Mucosa of rectum (tissue), 2 donors: ENCODE data around the gene AFDN.

Experiments used
- H3K27ac ChIP-seq, 2 donors: one replicate each; pipeline ENCODE4 v1.7.0; 2013; ENCODE audit warnings: inconsistent platforms in 2 of 2, low read depth in 2 of 2, low read length in 2 of 2
- H3K27me3 ChIP-seq, 2 donors: one replicate each; pipeline ENCODE4 v1.7.0; 2013; ENCODE audit warnings: low read length in 2 of 2; ENCODE audit not compliant: control insufficient read depth in 2 of 2, insufficient read depth in 2 of 2
- H3K36me3 ChIP-seq, 2 donors: one replicate each; pipeline ENCODE4 v1.7.0; 2013; ENCODE audit warnings: low read length in 2 of 2; ENCODE audit not compliant: control insufficient read depth in 2 of 2, insufficient read depth in 2 of 2
- H3K4me1 ChIP-seq, 2 donors: one replicate each; pipeline ENCODE4 v1.7.0; 2013; ENCODE audit warnings: low read length in 2 of 2, mild to moderate bottlenecking in 1 of 2; ENCODE audit not compliant: control insufficient read depth in 2 of 2, insufficient read depth in 2 of 2
- H3K4me3 ChIP-seq, 2 donors: one replicate each; pipeline ENCODE4 v1.7.0; 2013; ENCODE audit warnings: low read length in 2 of 2
- H3K9ac ChIP-seq, 2 donors: one replicate each; pipeline ENCODE4 v1.7.0; 2013; ENCODE audit warnings: low read length in 2 of 2, low read depth in 1 of 2, mild to moderate bottlenecking in 1 of 2
- H3K9me3 ChIP-seq, 2 donors: one replicate each; pipeline ENCODE4 v1.7.0; 2013; ENCODE audit warnings: low read length in 2 of 2; ENCODE audit not compliant: control insufficient read depth in 2 of 2
- donor health status: healthy.
- donor health status: Normal muscosa, but diverticular disease.

AFDN gene

DNA sequence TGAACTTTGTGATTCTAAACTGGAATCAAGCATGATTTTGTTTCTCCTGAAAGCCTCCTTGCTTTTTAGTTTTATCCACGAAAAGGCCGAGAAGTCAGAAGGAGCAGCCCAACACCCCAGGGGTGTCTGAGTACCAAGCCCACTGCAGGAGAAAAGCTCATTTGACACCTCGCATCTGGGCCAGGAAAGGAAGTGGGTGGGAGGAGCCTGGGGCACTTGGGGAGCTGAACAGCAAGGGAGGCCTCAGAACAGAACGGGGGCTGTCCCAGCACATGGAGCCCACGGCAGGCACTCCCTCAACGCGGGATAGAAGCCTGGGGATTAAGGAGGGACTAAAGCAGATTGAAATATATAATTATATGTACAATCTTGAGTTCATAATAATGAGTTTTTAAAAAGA, 177.3 kb downstream of the AFDN start:
- Histone ChIP-seq H3K4me1 (no peaks in the 10 kb centered on the region), H3K36me3 (no peaks in the 10 kb centered on the region), H3K9me3 (no peaks in the 10 kb centered on the region), H3K9ac (no peak overlapping the region), H3K4me3 (no peak overlapping the region), H3K27me3 (no peaks in the 10 kb centered on the region), H3K27ac (no peak overlapping the region)

DNA sequence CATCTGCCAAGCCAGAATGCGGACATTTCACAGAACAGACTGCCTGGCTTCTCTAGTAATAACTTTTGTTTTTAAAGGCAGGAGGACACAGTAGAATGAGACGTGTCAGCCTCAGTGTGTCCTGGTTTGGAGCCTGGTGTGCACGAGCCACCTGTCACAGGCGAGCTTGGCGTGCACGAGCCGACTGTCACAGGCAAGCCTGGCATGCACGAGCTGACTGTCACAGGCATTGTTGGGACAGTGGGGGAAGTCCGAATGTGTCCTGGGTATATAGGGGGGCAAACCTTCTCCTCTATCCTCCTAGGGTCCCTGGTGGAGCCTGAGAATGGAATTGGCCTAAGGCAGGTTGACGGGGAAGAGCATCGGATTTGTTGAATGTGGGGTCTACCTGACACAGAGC, 178.2 kb downstream of the AFDN start:
- no peaks in the 10 kb centered on the region for H3K36me3 ChIP-seq
- no peak overlapping the region for H3K27ac ChIP-seq
- no peaks in the 10 kb centered on the region for H3K4me1 ChIP-seq
- H3K9me3 ChIP-seq, result no peaks in the 10 kb centered on the region
- H3K4me3 ChIP-seq, result no peak overlapping the region
- H3K27me3 ChIP-seq, result no peaks in the 10 kb centered on the region
- H3K9ac ChIP-seq, result no peak overlapping the region

DNA sequence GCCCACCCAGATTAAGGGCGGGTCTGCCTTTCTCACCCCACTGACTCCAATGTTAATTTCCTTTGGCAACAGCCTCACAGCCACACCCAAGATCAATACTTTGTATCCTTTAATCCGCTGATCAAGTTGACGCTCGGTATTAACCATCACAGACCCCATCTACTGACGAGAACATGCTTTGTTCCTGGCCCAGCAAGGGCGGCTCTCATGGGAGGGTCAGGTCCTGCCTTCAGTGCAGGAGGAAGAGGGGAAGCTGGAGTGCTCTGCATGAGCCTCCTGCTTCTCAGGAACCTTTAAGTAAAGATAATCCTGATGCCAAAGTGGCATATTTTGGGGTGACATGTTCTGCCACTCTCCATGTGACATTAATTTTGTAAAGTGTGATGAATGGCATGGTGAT, 179.1 kb downstream of the AFDN start:
- no peak overlapping the region for H3K27ac ChIP-seq
- no peak overlapping the region for H3K4me3 ChIP-seq
- no peaks in the 10 kb centered on the region for H3K9me3 ChIP-seq
- no peaks in the 10 kb centered on the region for H3K4me1 ChIP-seq
- no peak overlapping the region for H3K9ac ChIP-seq
- H3K27me3 ChIP-seq, result no peaks in the 10 kb centered on the region
- H3K36me3 ChIP-seq, result no peaks in the 10 kb centered on the region

DNA sequence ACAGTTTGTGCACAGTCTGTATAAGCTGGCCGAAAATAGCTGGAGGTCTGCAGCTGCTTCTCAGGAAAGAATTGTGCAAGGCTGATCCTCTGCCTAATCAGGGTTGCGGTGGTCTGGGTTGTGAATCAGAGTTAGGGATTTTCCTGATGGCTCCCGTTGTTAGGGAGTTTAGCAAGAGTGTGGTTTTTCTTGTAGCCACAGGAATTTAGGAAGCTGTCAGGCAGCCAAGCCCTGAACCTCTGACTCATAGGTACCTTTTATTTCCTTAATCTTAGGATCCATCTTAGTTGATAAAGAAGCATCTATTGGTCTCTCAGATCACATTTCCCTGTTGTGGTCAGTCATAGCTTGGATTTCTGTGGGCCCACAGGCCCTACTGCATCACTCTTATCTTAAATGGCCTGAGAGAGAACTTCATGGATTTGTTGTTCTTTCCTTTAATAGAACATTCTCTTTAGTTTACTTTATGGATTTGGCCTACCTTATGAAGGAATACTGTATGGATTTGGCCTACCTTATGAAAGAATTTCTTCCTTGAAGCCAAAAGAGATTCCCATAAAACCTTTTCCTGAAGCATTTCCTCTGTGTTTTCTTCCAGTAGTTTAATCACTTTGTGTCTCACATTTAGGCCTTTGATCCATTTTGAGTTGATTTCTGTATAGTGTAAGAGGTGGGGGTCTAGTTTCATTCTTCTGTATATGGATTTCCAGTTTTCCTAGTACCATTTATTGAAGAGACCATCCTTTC, 181.1 kb downstream of the AFDN start:
- Histone ChIP-seq H3K9ac (no peak overlapping the region), H3K9me3 (no peaks in the 10 kb centered on the region), H3K36me3 (no peaks in the 10 kb centered on the region), H3K4me1 (no peaks in the 10 kb centered on the region), H3K27ac (peak overlapping the region in 1 of 2 donors; percentile 17), H3K27me3 (no peaks in the 10 kb centered on the region), H3K4me3 (no peak overlapping the region)

DNA sequence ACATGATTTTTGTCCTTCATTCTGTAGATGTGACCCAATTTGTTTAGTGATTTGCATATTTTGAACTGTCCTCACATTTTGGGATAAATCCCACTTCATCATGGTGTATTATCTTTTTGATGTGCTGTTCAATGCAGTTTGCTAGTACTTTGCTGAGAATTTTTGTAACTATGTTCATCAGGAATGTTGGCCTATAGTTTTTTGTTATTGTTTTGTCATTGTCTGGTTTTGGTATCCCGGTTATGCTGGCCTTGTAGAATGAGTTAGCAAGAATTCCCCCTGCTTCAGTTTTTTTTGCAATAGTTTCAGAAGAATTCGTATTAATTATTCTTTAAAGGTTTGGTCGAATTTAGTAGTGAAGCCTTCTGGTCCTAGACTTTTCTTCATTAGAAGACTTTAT, 182.6 kb downstream of the AFDN start:
- no peaks in the 10 kb centered on the region for H3K36me3 ChIP-seq
- no peak overlapping the region for H3K4me3 ChIP-seq
- H3K9ac ChIP-seq, result no peak overlapping the region
- no peaks in the 10 kb centered on the region for H3K9me3 ChIP-seq
- H3K27ac ChIP-seq, result no peak overlapping the region
- no peaks in the 10 kb centered on the region for H3K27me3 ChIP-seq
- no peaks in the 10 kb centered on the region for H3K4me1 ChIP-seq

DNA sequence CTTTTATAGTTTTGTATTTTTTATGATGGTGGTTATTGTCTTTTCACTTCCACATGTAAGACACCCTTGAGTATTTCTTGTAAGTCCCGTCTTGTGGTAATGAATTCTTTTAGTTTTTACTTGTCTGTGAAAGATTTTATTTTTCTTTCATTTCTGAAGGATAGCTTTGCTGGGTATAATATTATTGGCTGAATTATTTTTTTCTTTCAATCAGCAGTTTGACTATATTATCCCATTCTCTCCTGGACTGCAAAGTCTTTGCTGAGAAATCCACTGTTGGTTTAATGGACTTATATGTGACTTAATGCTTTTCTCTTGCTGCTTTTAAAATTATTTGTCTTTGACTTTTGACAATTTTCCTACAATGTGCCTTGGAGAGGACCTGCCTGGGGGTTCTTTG, 184.6 kb downstream of the AFDN start:
- no peak overlapping the region for H3K27ac ChIP-seq
- H3K4me1 ChIP-seq, result peaks cover 0 to 5% of the 10 kb centered on the region in 2 donors
- no peaks in the 10 kb centered on the region for H3K9me3 ChIP-seq
- no peak overlapping the region for H3K4me3 ChIP-seq
- no peaks in the 10 kb centered on the region for H3K36me3 ChIP-seq
- H3K9ac ChIP-seq, result no peak overlapping the region
- H3K27me3 ChIP-seq, result no peaks in the 10 kb centered on the region

DNA sequence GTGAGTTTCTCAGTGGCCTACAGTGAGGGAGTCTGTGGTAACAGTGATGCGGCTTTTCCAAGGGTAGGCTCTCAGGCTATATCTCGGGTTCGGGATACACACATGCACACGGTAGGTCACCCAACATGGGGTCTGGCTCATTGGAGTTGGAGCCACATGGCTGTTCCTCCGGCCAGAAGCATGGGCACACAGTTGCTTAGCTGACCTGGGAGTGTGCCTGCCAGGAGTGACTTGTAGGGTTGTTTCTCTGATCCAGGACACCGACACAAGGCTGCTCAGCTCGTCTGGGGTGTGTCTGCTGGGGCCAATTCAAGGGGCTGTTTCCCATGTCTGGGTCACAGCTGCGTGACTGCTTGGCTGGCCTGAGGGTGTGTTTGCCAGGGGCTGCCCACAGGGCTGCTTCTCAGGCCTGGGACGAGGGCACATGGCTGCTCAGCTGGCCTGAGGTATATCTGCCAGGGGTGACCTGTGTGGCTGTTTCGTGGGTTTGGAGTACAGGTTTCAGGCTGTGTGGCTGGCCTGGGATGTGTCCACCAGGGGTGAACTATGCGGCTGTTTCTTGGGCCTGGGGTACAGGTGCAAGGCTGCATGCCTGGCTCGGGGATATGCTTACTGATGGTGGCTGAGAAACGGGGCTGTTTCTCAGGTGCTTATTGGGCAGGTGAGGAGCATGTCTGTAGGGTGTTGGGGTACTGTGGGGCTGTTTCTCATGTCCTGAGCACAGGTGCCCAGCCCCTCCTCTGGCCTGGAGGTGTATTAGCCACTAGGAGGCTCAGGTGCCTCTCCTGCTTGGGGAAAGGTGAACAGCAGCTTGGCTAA, 185.9 kb downstream of the AFDN start:
- Histone ChIP-seq H3K27ac (no peak overlapping the region), H3K4me1 (peaks cover 3 to 11% of the 10 kb centered on the region in 2 donors), H3K9ac (no peak overlapping the region), H3K27me3 (no peaks in the 10 kb centered on the region), H3K4me3 (no peak overlapping the region), H3K36me3 (no peaks in the 10 kb centered on the region), H3K9me3 (no peaks in the 10 kb centered on the region)

DNA sequence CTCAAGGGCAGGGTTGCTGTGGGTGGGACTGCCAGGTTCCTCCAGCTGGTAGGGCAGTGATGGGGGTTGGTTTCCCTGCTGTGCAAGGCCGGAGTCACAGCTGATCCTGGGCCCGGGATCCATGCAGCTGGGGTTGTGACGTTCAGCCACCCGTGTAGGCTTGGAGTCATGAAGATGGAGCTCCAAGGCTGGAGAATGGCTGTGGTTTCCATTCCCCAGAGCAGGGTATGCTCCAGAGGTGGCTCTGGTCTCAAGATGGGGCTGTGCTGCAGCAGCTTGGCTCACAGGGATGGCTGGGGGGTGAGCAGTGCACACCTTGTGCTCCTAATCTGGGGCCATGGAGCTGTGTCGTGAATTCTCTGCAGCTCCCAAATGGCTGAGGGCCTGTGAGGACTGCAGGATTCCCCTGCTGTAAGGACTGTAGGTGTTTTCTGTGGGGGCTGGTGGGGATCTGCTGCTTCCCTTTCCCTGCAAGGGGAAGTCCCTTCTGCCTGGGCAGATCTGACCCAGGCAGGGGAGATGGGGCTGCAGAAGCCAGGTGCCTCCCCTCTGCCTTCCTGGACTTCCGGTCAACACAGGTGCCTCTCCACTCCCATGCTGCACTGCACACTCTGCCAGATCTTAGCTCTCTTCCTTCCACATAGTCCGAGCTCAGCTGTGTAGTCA, 186.7 kb downstream of the AFDN start:
- peaks cover 3 to 11% of the 10 kb centered on the region in 2 donors for H3K4me1 ChIP-seq
- no peaks in the 10 kb centered on the region for H3K9me3 ChIP-seq
- no peak overlapping the region for H3K27ac ChIP-seq
- H3K4me3 ChIP-seq, result no peak overlapping the region
- no peaks in the 10 kb centered on the region for H3K36me3 ChIP-seq
- H3K27me3 ChIP-seq, result no peaks in the 10 kb centered on the region
- no peak overlapping the region for H3K9ac ChIP-seq

DNA sequence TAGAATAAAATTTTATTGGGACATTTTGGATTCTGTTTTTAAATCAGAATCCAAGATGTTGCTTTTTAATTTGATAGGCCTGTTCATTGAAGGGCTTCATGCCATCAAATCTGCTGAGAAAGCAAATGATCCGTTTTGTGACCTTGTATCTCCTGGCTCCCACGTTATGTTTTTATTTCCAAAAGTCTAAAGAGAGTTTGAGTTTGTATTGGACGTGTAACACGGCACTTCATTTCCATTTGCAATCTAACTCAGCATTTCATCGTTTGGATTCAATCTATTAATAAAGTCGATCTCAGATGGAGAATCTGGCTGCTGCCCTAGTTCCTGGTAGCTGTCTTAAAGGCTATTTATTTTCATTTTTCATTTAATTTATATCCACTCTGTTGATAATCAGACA, 187.7 kb downstream of the AFDN start:
- Histone ChIP-seq H3K4me3 (no peak overlapping the region), H3K4me1 (peaks cover 5 to 11% of the 10 kb centered on the region in 2 donors), H3K27me3 (no peaks in the 10 kb centered on the region), H3K9me3 (no peaks in the 10 kb centered on the region), H3K27ac (no peak overlapping the region), H3K9ac (no peak overlapping the region), H3K36me3 (no peaks in the 10 kb centered on the region)

DNA sequence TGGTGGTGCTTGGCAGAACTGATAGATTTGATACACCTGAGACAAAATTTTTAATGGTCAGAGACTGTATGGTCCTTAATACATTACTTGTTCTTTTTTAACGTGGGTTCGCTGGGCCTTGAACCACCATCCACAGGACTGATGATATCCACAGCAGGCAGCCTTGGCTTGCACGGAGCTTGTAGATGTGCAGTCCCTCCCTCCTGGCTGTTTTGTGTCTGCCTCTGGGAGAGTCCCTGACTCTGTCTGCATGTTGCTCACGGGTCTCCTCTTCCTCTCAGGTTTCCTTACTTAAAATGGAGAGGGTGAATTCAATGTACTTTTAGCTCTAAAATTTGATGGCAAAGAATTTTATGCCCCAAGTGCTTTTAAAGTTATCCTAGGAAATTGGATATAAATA, 188.3 kb downstream of the AFDN start:
- Histone ChIP-seq H3K36me3 (no peaks in the 10 kb centered on the region), H3K9ac (no peak overlapping the region), H3K27ac (no peak overlapping the region), H3K27me3 (no peaks in the 10 kb centered on the region), H3K4me1 (peaks cover 5 to 11% of the 10 kb centered on the region in 2 donors), H3K9me3 (no peaks in the 10 kb centered on the region), H3K4me3 (no peak overlapping the region)
